ENCODE results near the gene YIF1B.

YIF1B gene

DNA sequence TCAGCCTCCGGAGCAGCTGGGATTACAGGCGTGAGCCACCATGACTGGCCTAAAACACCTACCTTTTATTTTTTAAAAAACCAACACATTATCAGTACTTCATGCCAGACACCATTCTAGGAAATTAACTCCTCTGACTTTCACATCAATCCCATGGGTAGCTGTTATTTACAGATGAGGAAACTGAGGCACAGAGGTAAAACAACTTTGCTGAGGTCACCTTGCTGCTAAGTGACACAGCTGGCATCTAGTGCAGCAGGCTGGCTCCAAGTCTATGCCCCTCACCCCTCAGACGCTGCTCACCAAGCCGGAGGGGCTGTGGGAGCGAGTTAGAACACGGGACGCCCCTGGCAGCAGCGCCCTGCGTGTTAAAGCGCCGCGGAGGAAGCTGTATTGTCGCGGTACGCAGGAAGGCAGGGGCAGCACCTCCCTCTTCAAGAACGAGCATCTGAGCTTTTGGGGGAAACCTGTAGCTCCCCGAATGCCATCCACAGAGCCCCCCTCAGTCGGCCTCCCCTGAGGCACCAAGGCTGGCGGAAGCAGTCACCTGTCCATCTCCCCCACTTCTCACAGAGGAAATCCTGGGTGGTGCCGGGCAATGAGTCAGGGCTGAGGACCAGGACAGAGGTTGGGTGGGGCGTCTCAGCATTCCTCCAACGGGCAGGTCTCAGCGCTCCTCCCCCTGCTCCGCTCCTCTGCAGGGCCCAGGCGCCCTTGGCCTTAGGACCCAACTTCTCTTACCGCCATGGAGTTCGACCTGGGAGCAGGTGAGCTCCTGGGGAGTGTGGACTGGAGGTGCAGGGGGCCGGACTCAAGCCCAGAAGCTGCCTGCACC, 12.0 kb downstream of the YIF1B start, which contains the start of gene C19orf33:
C19orf33 (plus strand) TSS at position 735 of the 835 bp plus-strand sequence; CDS start at position 746, 11 bp downstream.
- DNase-seq, result no peak

DNA sequence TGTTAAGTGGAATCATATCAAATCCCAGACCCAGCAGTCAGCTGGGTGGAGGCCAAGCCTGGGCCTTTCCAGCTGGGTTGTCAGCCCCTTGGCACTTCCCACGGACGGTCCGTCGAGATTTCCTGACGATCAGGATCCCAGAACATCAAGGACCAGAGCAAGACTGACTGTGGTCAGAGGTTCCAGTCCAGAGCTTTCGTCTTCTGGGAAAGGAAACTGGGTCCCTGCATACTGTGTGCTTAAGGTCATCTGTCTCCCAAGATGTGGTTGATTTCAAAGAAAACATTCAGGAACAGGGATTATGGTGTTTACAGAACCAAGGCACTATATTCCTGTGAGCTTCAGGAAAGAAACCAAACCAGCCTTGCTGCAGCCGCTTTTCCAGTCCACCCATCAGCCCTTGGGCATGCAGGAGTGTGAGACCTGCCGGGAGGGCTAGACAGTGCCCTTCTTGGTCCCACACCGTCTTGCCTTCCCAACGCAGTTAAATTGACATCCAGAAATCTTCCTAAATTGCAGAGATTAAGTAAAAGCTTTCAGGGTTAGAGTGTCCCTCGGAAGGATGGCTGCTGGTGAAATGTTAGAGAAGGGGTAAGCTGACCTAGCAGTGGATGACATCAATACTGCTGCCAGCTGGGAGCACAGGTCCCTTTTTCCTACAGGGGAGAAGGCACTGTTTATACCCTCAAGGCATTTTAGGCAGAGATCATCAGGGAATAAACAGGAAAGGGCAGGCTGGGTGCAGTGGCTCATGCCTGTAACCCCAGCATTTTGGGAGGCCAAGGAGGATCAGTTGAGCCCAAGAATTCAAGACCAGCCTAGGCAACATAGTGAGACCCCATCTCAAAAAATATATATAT, 16.7 kb downstream of the YIF1B start:
- no peak for DNase-seq

DNA sequence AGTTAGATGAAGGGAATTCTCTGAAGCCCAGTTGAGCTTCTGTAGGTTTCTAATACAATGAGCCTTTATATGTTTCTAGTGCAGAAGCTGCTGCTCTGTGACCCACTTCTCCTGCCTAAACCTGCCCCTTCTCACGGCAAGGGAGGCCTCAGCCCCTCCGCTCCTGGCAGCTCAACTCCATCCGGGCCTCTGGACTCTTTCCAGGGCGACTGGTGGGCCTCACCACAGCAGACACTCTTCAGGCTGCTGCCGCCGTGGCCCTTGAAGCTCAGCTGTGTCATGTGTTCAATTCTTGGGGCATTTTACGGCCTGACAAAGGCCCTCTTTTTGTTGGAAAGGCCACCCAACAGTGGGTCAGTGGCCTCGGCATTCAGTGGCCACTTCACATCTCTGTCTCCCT, 21.7 kb downstream of the YIF1B start:
- no peak for DNase-seq

DNA sequence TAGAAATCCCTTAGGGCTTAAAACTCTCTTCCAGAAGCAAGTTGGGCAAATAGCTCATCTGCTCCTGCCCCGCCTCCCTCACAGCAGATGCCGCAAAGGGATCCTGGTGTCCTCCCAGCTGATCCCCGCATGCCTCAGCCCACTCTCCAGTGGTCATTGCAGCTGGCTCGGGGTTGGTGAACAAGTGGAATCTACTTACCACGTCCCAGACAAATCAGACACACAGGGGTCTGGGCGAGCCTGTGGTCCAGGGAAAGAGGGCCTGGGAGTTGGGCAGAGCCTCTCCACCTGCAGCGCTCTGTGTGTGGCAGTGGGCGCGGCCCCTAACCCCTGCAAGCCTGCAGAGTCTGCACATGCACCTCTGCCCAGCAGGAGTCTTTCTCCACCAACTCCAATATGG, 22.5 kb downstream of the YIF1B start:
- DNase-seq, result no peak

DNA sequence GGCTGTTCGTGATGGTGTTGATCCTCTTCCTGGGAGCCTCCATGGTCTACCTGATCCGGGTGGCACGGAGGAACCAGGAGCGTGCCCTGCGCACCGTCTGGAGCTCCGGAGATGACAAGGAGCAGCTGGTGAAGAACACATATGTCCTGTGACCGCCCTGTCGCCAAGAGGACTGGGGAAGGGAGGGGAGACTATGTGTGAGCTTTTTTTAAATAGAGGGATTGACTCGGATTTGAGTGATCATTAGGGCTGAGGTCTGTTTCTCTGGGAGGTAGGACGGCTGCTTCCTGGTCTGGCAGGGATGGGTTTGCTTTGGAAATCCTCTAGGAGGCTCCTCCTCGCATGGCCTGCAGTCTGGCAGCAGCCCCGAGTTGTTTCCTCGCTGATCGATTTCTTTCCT, 23.9 kb downstream of the YIF1B start:
- no peak for DNase-seq

DNA sequence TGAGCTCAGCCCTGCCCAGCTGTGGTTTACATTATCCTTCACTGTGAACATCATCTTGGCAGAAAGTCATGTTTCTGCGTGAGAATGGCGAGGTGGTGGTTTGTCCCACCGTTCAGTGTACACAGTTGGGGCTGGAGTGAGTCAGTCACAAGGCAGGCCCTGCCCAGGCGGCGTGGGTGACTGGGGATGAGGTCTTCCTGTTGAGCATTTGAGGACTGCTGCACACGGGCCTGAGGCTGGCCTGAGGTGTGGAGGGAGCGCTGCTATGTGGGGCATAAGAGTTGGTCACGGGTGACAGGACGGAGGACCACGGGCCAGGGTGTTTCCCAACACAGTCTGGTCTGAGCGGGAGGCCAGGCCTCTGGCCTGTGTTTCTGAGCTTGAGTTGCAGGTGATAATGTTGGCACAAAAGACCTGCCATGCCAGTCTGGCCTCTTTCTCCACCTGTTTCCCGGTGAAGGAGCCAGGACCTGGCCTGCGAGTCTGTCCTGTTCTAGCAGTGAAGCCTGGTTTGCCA, 25.1 kb downstream of the YIF1B start:
- no peak for DNase-seq

DNA sequence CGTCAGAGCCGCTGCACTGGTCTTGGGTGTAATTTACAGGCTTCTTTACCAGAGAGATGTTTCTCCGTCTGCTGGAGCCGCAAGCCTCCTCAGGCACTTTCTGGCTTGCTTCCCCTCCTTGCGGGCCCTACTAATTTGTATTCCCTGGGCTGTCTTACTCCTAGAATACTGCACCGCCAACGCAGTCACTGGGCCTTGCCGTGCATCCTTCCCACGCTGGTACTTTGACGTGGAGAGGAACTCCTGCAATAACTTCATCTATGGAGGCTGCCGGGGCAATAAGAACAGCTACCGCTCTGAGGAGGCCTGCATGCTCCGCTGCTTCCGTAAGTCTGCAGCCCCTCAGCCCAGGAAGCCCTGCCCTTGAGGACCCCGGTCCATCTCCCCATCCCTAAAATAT, 25.8 kb downstream of the YIF1B start:
- no peak for DNase-seq

DNA sequence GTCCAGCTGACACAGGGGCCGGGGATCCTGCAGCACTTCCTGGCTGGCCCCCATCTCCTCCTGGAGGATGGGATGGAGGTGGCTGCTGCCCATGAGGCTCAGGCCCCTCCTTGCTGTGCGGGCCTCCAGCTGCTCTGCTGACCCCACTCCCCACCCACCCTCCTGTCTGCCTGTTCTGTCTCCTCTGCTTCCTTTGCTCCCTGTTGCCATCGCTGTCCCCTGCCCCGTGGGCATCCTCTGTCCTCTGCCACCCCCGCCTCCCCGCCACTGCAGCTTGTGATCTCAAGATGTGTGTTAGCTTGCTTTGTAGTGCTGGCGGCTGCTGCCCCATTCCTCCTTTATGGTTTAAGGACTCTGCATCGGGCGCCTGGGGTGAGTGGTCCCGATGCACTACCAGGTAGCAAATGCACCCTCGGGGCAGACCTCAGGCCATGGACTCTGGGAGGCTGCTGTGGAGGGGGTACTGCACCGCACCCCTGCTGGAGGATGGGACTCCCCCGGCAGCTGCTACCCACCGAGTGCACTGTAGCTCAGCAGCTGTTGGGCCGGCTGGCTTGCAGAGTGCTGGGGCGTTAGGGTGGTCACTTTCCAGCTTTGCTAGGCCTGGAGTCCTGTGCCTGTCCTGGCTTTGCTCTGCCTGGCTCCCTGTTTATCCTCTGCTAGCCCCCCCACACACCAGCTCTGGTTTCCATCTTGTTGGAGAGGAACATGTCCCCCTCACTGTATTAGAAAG, 27.5 kb downstream of the YIF1B start:
- DNase-seq, result no peak

DNA sequence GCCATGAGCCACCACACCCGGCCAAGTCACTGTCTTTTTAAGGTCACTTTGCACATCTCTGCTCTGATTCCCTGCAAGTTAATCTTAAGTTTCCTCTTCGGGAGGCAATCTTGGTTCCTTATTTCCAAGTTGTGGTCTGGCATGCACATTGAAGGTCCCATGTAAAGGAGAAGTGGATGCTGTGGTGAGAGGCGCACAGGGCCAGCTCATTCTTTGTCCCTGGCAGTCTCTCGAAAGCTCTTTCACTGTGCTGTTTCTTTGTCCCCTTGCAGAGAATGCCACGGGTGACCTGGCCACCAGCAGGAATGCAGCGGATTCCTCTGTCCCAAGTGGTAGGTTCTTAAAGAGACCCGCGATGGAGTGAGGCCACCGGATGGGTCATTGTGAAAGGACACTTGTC, 28.1 kb downstream of the YIF1B start:
- no peak for DNase-seq

DNA sequence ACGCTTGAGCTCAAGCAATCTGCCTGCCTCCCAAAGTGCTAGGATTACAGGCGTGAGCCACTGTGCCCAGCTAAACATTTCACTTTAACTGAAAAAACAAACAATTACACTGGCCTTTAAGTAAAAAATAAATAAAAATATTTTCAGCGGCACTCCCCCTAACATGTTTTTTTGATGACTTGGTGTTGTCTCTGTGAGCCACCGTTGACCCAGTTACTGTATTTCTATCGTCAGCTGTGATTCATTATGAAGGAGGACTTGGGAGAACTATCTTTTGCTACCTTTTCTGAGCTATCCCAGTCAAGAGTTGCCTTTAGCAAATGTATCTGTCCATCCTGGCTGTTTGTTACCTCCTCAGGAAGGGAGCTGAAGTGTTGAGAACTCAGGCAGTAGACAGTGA, 30.2 kb downstream of the YIF1B start:
- DNase-seq, result no peak

DNA sequence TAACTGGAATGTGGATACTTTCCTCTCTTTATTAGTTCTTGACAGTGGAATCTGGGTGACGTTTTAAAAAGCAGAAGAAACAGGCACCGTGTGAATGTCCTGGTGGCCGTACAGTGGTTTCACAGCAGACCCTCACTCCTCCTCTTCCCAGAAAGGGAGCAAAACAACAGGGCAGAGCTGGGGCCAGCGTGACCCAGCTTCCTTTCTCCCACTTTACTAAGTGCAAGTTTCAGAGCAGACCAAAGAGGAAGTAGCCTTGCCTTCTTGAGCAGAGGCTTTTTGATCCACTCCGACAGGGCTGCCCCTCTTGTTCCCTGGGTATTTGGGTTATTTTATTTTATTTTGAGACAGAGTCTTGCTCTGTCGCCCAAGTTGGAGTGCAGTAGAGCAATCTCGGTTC, 31.3 kb downstream of the YIF1B start:
- DNase-seq, result no peak

DNA sequence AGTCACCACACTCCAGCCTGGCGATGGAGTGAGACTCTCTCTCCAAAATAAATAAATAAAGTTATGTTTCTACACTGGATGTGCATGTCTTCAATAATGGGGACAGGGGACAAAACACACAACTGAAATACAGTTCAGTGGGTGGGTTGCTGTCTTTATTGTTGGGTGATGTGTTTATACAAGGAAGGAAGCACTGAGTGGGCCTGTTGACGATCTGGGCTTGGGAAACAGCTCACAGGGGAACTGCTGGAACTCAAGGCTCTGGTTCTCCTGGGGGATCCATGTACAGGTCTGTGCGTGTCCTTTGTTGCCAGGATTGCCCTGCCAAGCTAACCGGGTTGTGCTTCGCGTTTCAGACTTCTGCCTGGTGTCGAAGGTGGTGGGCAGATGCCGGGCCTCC, 32.5 kb downstream of the YIF1B start:
- no peak for DNase-seq

DNA sequence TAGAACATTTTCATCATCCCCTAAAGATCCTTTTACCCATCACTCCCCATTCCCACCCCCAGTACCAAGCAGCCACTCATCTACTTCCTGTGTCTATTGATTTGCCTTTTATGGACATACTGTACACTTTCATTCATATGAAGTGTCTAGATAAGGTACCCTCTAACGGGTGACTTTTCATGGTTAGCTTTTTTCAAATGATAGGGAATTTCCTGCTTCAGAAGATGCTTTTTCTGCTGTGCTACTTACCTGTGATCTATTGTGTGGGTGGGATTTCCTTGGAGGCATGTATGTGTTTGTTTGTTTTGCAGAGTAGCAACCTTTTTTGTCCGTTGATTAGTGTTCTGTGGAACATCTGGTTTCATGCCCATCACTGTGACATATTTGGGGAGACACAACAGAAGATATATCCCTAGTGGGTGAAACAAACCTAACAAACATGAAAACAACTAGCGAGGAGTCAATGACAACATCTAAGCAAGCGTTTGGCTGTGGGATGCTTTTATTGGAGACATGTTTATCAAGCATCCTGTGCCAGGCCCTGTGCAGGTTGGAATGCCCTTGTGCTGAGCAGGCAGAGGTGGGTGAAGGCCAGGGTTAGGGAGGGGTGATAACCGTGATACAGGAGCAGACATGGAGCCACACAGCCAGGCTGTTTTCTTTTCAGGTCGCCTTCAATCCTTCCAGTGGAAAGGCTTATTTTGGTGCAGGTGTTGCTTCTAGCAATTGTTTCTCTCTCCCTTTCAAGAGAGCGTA, 33.8 kb downstream of the YIF1B start:
- DNase-seq, result no peak

DNA sequence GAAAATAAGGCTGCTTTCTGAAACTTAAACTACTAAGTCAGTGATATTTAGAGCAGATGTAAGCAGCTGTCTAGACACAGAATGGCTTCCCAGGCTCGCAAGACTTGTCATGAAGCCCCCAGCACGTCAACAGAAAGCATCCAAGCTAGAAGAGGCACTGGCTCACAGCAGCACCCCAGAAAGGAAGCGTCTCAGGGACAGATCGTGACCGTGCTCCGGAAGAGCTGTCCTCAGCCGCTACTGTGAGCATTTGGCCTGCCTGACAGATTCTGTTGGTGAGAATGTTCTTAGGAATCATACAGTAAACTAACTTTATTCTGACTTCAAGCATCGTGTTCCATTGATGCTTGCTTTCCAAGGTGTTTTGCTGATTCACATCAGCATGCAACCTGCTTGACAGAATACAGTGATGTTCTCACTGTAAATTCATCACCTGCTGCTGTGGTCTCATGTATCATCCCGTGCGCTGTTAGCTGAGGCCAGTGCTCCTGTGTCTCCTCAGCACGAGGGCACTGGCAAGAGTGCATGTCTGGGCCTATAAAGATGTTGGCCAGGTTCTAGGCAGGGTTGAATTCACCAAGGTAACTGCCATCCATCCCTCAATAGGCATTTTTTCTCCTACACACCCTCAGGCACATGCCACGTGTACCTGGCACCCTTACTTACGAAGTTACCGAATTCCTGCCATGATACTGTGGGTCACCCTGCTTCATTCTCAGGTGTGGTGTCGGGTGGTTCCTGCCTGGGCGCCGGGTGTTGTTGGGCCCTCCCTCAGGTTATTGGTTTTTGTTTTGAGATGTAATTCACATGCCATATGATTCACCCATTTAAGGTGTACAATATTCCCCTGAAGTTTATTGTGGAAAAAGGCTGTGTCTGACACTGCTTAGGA, 35.5 kb downstream of the YIF1B start:
- DNase-seq, result no peak

DNA sequence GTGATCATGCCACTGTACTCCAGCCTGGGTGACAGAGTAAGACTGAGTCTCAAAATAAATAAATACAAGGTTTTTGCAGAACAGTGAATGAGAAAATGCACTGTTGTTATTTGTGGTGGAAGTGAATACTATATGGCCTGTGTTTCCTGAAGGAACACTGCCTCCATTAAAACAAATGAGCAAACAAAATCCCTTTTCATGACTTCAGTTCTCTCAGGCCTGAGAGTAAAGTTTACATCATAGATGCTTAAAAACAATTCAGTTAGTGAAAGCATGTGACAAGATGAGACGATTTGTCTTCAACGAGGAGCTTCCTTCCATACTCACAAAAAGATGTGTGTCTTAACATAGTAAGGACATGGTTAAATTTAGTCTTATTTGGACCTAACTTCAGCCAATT, 37.0 kb downstream of the YIF1B start:
- DNase-seq, result no peak

DNA sequence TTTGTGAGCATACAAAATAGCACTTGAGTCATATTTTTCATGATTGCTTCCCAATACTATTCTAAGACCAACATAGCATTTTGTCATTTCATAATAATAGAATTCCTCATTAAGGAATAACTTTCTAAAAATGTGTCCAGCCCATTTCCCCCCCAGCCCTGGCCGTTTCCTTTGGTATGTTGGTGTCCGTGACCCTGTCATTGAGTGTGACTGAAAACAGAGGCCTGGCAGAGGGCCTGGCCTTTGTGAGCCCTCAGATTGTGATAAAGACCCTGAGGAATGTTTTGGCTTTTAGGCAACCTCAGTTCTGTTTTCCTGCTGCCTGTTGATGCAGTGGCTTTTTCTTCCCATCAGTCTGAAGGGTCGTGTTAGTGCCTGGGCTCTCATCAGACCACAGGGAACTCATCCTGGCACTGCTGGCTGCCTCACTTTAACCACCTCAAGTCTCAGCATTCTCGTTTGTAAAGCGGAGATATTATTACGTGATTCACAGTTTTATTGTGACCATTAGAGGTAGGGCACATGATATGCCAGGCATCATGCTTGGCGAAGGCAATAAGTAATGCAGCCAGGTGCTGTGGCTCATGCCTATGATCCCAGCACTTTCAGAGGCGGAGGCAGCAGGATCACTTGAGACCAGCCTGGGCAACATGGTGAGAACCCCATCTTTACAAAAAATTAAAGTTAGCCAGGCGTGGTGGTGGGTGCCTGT, 37.6 kb downstream of the YIF1B start:
- DNase-seq, result no peak

DNA sequence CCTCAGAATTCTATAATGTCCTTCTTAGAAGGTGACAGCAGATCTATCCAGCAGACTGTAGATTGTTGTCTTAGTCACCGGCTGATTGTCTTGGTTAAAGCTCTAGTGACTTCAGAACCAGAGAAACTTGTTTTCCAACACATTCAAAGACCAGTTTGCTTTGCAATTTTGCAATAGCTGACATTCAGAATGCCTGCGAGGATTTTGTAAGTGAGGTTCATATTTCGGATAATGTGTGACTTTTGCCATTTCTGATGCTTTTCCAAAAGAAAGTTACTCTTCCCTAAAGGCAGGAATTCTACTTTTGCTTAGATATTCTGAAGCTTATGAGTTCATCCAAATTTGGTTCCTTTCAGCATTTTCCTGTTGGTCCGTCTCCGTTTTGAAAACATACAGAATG, 38.2 kb downstream of the YIF1B start:
- DNase-seq, result no peak

DNA sequence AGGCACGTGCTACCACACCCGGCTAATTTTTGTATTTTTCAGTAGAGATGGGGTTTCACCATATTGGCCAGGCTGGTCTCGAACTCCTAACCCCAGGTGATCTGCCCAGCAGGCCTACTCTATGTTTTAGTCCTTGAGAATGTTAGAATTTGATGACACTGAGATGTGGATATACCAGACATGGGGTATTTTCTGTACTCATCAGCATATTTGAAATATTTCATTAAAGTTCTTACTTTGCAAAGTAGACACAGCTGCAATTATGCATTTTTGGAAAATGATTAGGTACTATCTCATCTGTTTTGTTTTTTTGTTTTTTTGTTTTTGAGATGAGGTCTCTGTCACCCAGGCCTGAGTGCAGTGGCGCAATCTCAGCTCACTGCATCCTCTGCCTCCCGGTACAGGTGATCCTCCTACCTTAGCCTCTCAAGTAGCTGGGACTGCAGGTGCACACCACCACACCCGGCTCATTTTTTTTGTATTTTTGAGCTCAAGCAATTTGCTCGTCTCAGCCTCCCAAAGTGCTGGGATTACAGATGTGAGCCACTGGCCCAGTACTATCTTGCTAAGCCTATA, 38.7 kb downstream of the YIF1B start:
- DNase-seq, result no peak

DNA sequence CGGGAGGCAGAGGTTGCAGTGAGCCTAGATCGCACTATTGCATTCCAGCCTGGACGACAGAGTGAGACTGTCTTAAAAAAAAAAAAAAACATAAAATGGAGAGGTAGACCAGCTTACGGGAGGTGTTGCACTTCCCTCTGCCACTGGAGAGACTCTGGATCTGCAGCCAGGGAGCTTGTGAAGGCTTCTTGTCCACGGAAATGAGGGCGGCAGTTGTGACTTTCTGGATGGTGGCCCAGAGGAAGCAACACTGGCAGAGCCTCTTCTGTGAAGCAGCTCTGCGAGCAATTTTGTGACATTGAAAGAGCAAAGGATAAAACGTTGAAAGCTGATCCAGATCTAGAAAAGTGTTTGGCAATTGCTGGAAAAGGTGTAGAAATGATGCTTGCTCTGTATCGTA, 41.0 kb downstream of the YIF1B start:
- no peak for DNase-seq

DNA sequence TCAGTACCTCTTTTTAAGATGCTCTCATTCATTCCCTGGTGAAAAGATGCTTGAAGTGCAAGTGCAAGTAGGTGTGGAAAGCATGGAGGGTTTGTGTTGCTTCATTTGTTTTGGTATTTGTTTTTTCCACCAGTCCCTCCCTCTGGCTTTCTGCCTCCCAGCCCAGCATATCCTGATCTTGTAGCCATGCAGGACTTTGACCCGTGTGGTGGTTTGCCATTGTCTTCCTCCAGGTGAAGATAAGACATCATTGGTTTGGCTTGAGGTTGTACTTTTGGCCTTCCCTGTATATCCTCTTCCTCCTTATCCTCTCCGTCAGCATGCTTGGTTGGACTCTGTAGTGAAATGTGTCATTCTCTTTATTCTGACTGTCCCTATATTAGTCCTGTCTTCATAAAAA, 42.2 kb downstream of the YIF1B start:
- no peak for DNase-seq
